ENCODE measurements around the gene DMRTC2.

DNA sequence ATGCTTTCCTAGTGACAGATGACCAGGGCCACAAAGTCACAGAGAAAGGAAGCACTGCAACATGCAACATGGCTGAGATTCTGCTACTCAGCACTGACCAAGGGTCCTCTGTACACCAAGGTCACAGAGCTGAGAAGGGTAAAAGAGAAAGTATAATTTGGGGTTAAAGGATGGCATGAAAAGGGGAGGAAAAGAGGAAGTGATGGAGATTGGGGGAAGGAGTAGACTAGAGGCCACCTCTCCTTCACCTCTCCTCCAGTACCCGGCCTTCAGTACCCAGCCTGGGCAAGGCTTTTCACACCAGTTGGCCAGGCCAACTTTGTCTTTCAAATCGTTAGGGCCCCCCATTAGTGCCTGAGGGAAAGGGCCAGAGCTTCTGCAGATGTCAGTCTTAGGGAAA, 8.9 kb downstream of the DMRTC2 start:
- TF ChIP-seq, protein P1, sequence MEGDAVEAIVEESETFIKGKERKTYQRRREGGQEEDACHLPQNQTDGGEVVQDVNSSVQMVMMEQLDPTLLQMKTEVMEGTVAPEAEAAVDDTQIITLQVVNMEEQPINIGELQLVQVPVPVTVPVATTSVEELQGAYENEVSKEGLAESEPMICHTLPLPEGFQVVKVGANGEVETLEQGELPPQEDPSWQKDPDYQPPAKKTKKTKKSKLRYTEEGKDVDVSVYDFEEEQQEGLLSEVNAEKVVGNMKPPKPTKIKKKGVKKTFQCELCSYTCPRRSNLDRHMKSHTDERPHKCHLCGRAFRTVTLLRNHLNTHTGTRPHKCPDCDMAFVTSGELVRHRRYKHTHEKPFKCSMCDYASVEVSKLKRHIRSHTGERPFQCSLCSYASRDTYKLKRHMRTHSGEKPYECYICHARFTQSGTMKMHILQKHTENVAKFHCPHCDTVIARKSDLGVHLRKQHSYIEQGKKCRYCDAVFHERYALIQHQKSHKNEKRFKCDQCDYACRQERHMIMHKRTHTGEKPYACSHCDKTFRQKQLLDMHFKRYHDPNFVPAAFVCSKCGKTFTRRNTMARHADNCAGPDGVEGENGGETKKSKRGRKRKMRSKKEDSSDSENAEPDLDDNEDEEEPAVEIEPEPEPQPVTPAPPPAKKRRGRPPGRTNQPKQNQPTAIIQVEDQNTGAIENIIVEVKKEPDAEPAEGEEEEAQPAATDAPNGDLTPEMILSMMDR (optimal IDR thresholded peaks at IDR 0.05 in 1 of 3, IDR thresholded peaks at IDR 0.05 in 1 of 3, conservative IDR thresholded peaks at IDR 0.05 in 1 of 3; ENCODE audit: extremely low read depth in 1 of 3, insufficient read depth in 2 of 3, low read length in 3 of 3): no peak
- TF ChIP-seq EZH2 (IDR thresholded peaks at IDR 0.05; ENCODE audit: low read length): no peak

Data from keratinocyte (primary cell).